SU-DHL-6 (cell line): ENCODE measurements around the gene MTX1.
"Not testable (repeated sequence)": the region's sequence is repeated elsewhere in the genome, so short reads cannot be mapped to it uniquely, and the experiment has no call there.

Source experiments
- EZH2phosphoT487 ChIP-seq: fragments of 200-600 bp; sonication (generic), shearing (Covaris generic); conservative IDR thresholded peaks from 2 replicates; pipeline ENCODE4 v1.6.1; 2018; ENCODE audit warnings: mild to moderate bottlenecking, antibody characterized with exemption, low read length, moderate library complexity, mixed read lengths
- TF ChIP-seq, protein P1 (sequence below): fragments of 200-600 bp; sonication (generic); IDR thresholded peaks from one replicate; pipeline ENCODE4 v1.5.1; 2017; ENCODE audit warnings: antibody characterized with exemption, mild to moderate bottlenecking, low read length, moderate library complexity; ENCODE audit not compliant: insufficient read depth, poor library complexity, severe bottlenecking

DNA sequence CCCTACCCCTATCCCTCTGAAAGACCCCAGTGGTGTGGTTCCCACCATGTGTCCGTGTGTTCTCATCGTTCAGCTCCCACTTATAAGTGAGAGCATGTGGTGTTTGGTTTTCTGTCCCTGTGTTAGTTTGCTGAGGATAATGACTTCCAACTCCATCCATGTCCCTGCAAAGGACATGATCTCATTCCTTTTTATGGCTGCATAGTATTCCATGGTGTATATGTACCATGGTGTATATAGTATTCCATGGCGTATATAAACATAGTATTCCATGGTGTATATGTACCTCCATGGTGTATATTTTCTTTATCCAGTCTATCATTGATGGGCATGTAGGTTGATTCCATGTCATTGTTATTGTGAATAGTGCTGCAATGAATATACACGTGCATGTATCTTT lies 44.7 kb upstream of the MTX1 start:
- TF ChIP-seq, protein P1, sequence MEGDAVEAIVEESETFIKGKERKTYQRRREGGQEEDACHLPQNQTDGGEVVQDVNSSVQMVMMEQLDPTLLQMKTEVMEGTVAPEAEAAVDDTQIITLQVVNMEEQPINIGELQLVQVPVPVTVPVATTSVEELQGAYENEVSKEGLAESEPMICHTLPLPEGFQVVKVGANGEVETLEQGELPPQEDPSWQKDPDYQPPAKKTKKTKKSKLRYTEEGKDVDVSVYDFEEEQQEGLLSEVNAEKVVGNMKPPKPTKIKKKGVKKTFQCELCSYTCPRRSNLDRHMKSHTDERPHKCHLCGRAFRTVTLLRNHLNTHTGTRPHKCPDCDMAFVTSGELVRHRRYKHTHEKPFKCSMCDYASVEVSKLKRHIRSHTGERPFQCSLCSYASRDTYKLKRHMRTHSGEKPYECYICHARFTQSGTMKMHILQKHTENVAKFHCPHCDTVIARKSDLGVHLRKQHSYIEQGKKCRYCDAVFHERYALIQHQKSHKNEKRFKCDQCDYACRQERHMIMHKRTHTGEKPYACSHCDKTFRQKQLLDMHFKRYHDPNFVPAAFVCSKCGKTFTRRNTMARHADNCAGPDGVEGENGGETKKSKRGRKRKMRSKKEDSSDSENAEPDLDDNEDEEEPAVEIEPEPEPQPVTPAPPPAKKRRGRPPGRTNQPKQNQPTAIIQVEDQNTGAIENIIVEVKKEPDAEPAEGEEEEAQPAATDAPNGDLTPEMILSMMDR: not testable (repeated sequence)
- not testable (repeated sequence) for TF ChIP-seq EZH2phosphoT487
